Tibial nerve (tissue), 4 donors: Measurements from ENCODE around the gene HSF2.
A peak's percentile ranks its signal among the peaks of the same experiment; 100 is the strongest.

Experiments used
- EP300 ChIP-seq, 2 donors: sonication (generic); formaldehyde crosslinking; IDR thresholded peaks; one replicate each; pipeline ENCODE4 v1.6.1; 2017; ENCODE audit warnings: antibody characterized with exemption in 2 of 2, mild to moderate bottlenecking in 1 of 2
- POLR2A ChIP-seq, 2 donors: fragments of 450-650 bp; IDR thresholded peaks; one replicate each; pipeline ENCODE4 v1.6.1; 2017; ENCODE audit warnings: antibody characterized with exemption in 2 of 2, mild to moderate bottlenecking in 2 of 2, moderate library complexity in 2 of 2
- TF ChIP-seq, protein P1 (sequence below), 5 experiments: fragments of 200-600 bp in 3 of 5; fragments of 450-650 bp in 2 of 5; sonication (generic) in 3 of 5; IDR thresholded peaks; one replicate each; pipeline ENCODE4 v1.5.1; 2016 to 2019; ENCODE audit warnings: antibody characterized with exemption in 5 of 5, mild to moderate bottlenecking in 3 of 5, moderate library complexity in 2 of 5

DNA sequence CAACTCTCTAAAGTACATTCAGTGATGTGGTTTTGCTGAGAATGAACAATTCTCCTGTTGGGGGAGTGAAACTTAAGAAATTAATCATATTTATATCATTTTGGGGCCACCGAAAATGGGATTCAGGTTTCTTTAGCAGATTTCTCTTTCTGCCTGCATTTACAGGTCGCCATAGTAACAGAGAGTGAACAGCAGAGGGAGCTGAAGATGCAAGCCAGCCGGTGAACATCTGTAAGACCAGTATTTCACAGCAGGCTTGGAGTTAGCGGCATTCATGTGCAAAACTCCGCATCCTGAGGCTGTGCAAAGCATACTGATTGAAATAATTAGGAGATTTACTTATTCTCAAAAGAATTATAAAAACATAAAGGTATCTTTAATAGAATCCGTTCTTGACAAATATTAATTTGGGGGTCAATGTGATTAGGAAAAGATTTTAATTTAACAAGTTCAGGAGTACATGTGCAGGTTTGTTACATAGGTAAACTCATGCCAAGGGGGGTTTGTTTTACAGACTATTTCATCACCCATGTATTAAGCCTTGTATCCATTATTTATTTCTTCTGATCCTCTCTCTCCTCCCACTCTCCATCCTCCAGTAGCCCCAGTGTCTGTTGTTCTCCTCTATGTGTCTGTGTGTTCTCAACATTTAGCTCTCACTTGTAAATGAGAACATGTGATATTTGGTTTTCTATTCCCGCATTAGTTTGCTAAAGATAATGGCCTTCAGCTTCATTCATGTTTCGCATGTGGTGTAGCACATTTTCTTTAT lies 17.8 kb upstream of the HSF2 start:
- TF ChIP-seq, protein P1, sequence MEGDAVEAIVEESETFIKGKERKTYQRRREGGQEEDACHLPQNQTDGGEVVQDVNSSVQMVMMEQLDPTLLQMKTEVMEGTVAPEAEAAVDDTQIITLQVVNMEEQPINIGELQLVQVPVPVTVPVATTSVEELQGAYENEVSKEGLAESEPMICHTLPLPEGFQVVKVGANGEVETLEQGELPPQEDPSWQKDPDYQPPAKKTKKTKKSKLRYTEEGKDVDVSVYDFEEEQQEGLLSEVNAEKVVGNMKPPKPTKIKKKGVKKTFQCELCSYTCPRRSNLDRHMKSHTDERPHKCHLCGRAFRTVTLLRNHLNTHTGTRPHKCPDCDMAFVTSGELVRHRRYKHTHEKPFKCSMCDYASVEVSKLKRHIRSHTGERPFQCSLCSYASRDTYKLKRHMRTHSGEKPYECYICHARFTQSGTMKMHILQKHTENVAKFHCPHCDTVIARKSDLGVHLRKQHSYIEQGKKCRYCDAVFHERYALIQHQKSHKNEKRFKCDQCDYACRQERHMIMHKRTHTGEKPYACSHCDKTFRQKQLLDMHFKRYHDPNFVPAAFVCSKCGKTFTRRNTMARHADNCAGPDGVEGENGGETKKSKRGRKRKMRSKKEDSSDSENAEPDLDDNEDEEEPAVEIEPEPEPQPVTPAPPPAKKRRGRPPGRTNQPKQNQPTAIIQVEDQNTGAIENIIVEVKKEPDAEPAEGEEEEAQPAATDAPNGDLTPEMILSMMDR (IDR thresholded peaks at IDR 0.05) = peak; percentile 56 to 85 (median 73)
- no peak for TF ChIP-seq POLR2A (IDR thresholded peaks at IDR 0.05)
- TF ChIP-seq EP300 (IDR thresholded peaks at IDR 0.05) = no peak
